GM23248 (cell line): ENCODE measurements around the gene CKAP5.

Experiments used
- EZH2 ChIP-seq: fragments of 200-600 bp; sonication (generic); IDR thresholded peaks from 2 replicates; pipeline ENCODE4 v1.6.1; 2018; ENCODE audit warnings: antibody characterized with exemption, mild to moderate bottlenecking; ENCODE audit not compliant: insufficient read depth, poor library complexity, severe bottlenecking
- EZH2phosphoT487 ChIP-seq: fragments of 200-600 bp; sonication (generic); IDR thresholded peaks from 2 replicates; pipeline ENCODE4 v1.6.1; 2018; ENCODE audit warnings: antibody characterized with exemption, moderate library complexity, mild to moderate bottlenecking, low read depth; ENCODE audit not compliant: insufficient read depth

GRCh38 chr11:46886211-46886610 is 40.1 kb upstream of the CKAP5 start:
- no peak for TF ChIP-seq EZH2
- no peak for TF ChIP-seq EZH2phosphoT487
